ENCODE data around the gene ODF2.
"Not testable (repeated sequence)": the region's sequence is repeated elsewhere in the genome, so short reads cannot be mapped to it uniquely, and the experiment has no call there.

GRCh38 chr9:128413728-128414127 lies 42.1 kb upstream of the ODF2 start:
- TF ChIP-seq ELF4, SP1, ARNT (IDR thresholded peaks at IDR 0.05): not testable (repeated sequence)
